22Rv1 (cell line): ENCODE data around the gene ITGAE.

Experiments
- ZFX ChIP-seq: fragments of 450-650 bp; IDR thresholded peaks from 2 replicates; pipeline ENCODE4 v1.6.1; 2017; ENCODE audit warnings: antibody characterized with exemption, borderline replicate concordance
- TF ChIP-seq, protein P1 (sequence below): fragments of 450-650 bp; IDR thresholded peaks from 2 replicates; pipeline ENCODE4 v1.5.1; 2017; ENCODE audit warnings: mild to moderate bottlenecking

- TF ChIP-seq, protein P1, sequence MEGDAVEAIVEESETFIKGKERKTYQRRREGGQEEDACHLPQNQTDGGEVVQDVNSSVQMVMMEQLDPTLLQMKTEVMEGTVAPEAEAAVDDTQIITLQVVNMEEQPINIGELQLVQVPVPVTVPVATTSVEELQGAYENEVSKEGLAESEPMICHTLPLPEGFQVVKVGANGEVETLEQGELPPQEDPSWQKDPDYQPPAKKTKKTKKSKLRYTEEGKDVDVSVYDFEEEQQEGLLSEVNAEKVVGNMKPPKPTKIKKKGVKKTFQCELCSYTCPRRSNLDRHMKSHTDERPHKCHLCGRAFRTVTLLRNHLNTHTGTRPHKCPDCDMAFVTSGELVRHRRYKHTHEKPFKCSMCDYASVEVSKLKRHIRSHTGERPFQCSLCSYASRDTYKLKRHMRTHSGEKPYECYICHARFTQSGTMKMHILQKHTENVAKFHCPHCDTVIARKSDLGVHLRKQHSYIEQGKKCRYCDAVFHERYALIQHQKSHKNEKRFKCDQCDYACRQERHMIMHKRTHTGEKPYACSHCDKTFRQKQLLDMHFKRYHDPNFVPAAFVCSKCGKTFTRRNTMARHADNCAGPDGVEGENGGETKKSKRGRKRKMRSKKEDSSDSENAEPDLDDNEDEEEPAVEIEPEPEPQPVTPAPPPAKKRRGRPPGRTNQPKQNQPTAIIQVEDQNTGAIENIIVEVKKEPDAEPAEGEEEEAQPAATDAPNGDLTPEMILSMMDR, result no peak
- no peak for TF ChIP-seq ZFX
Observed at GRCh38 chr17:3678821-3679530, 122.0 kb downstream of the ITGAE start.
